DND-41 (cell line): Measurements from ENCODE around the gene PDE6A.

Experiments used
- EZH2 ChIP-seq: IDR thresholded peaks from 3 replicates; pipeline ENCODE4 v1.6.1; 2012; ENCODE audit warnings: borderline replicate concordance, low read depth, mild to moderate bottlenecking, moderate library complexity, low read length, inconsistent platforms; ENCODE audit not compliant: severe bottlenecking
- TF ChIP-seq, protein P1 (sequence below): IDR thresholded peaks from 2 replicates; pipeline ENCODE4 v1.5.1; 2012; ENCODE audit warnings: borderline replicate concordance, low read length, moderate library complexity, mild to moderate bottlenecking; ENCODE audit not compliant: poor library complexity, severe bottlenecking; ENCODE audit errors: extremely low read depth

DNA sequence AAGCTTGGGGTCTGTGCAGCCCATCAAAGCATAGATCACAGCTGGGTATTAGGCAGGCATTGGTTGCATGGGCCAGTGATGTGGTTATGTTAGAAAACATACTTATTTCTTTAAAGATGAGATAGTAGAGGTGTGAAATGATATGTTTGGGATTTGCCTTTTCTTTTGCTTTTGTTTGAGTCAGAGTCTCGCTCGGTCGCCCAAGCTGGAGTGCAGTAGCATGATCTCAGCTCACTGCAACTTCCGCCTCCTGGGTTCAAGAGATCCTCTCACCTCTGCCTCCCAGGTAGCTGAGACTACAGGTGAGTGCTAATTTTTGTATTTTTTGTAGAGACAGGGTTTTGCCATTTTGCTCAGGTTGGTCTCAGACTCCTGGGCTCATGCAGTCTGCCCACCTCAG is 84.8 kb downstream of the PDE6A start:
- TF ChIP-seq, protein P1, sequence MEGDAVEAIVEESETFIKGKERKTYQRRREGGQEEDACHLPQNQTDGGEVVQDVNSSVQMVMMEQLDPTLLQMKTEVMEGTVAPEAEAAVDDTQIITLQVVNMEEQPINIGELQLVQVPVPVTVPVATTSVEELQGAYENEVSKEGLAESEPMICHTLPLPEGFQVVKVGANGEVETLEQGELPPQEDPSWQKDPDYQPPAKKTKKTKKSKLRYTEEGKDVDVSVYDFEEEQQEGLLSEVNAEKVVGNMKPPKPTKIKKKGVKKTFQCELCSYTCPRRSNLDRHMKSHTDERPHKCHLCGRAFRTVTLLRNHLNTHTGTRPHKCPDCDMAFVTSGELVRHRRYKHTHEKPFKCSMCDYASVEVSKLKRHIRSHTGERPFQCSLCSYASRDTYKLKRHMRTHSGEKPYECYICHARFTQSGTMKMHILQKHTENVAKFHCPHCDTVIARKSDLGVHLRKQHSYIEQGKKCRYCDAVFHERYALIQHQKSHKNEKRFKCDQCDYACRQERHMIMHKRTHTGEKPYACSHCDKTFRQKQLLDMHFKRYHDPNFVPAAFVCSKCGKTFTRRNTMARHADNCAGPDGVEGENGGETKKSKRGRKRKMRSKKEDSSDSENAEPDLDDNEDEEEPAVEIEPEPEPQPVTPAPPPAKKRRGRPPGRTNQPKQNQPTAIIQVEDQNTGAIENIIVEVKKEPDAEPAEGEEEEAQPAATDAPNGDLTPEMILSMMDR: no peak
- no peak for TF ChIP-seq EZH2
